Measurements from ENCODE around the gene PTGDR.

Gene PTGDR, protein sequence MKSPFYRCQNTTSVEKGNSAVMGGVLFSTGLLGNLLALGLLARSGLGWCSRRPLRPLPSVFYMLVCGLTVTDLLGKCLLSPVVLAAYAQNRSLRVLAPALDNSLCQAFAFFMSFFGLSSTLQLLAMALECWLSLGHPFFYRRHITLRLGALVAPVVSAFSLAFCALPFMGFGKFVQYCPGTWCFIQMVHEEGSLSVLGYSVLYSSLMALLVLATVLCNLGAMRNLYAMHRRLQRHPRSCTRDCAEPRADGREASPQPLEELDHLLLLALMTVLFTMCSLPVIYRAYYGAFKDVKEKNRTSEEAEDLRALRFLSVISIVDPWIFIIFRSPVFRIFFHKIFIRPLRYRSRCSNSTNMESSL

DNA sequence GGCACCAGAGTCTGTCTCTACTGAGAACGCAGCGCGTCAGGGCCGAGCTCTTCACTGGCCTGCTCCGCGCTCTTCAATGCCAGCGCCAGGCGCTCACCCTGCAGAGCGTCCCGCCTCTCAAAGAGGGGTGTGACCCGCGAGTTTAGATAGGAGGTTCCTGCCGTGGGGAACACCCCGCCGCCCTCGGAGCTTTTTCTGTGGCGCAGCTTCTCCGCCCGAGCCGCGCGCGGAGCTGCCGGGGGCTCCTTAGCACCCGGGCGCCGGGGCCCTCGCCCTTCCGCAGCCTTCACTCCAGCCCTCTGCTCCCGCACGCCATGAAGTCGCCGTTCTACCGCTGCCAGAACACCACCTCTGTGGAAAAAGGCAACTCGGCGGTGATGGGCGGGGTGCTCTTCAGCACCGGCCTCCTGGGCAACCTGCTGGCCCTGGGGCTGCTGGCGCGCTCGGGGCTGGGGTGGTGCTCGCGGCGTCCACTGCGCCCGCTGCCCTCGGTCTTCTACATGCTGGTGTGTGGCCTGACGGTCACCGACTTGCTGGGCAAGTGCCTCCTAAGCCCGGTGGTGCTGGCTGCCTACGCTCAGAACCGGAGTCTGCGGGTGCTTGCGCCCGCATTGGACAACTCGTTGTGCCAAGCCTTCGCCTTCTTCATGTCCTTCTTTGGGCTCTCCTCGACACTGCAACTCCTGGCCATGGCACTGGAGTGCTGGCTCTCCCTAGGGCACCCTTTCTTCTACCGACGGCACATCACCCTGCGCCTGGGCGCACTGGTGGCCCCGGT, at the start of gene PTGDR:
Gene PTGDR (plus strand): TSS at position 198 of the 778 bp plus-strand sequence. CDS start 117 bp downstream, at position 315.
- no peak for DNase-seq

GRCh38 chr14:52219488-52220084, 47.9 kb upstream of the PTGDR start:
- no peak for DNase-seq

DNA sequence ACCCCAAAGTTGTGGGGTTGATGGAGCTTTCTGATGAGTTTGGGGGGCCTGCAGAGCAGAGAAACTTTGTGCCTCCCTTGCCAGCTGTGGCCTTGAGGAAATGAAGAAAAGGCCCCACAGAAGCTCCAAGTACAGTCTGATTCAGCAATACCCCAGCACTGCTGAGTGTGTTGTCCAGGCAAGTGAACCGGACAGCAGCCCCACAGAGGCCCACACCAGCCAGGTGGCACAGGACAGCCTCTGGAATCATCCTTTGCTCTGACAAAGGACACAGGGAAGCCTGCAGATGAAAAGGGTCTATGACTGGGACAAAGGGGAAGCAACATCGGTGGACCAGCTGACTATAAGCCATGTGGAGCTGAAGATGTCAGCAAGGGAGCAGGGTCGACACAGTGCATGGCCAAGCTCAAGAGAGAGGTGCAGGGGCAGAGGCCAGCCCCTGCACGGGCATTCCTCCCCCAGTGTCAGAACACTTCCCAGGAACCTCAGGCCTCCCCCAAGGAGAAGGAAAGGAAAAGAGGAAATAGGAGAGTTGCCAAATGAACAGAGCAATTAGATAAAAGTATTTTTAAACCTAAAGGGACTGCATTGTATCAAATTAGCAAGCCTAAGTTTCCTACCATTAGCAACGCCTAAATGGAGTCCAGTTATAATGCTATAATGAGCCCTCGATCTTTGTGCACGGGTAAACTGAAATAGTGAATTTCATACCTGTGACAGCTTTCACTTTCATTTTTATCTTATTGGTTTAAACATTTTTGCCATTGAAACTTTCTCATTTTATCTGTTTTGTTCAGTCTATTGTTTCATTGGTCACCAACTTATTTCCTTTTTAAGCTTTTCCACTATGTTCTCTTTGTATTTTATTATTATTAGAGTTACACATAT, 46.3 kb upstream of the PTGDR start:
- no peak for DNase-seq

- no peak for DNase-seq
Measured at GRCh38 chr14:52222901-52223300, 44.6 kb upstream of the PTGDR start.

GRCh38 chr14:52227619-52228222, 39.8 kb upstream of the PTGDR start:
- no peak for DNase-seq

- DNase-seq: no peak
Measured at GRCh38 chr14:52233693-52234092, 33.8 kb upstream of the PTGDR start.

- DNase-seq: no peak
Measured at GRCh38 chr14:52235434-52235833, 32.1 kb upstream of the PTGDR start.

- DNase-seq: no peak
Measured at GRCh38 chr14:52235866-52236510, 31.5 kb upstream of the PTGDR start.

GRCh38 chr14:52238682-52239081, 28.8 kb upstream of the PTGDR start:
- DNase-seq: no peak

GRCh38 chr14:52240623-52241022, 26.9 kb upstream of the PTGDR start:
- no peak for DNase-seq

- DNase-seq: peak; percentile 23 to 43
Measured at GRCh38 chr14:52241087-52241793, 26.3 kb upstream of the PTGDR start.

DNA sequence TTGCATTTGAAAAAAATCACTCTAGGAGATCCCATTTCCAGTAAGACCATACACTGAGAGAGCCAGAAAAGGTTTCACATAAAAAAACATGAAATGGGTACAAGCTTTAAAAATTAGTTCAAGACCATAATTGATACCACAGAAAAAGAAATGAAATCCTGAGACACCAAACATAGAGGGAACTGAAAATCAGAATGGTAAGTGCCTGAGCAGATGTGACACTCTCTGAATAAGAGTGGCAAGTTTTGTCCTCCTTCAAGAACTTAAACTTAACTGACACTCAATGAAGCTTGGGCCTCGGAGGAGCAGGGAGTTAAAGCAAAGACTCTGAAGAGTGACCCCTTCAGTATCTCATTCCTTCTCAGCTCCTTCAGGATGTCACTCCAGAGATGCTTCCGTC, 23.2 kb upstream of the PTGDR start:
- DNase-seq: no peak

- DNase-seq: no peak
Measured at GRCh38 chr14:52244997-52245396, 22.5 kb upstream of the PTGDR start.

DNA sequence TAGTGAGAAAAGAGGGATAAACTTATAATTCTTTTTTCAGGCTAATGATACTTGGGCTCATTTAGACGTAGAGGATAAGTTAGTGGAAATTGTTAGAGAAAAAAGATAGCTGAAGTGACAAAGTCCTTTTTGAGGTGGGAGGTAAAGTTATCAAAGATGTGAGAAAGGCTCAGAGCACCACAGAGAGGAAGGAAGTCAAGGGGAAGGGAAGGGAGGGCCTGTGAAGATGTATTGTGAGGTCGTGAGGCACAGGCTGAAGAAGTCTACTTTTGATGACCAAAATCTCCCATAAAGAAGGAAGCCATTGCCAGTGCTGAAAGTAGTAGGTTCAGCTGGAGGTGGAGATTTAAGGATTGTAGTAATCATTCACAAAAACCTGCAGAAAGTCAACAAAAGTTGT, 19.4 kb upstream of the PTGDR start:
- no peak for DNase-seq

DNA sequence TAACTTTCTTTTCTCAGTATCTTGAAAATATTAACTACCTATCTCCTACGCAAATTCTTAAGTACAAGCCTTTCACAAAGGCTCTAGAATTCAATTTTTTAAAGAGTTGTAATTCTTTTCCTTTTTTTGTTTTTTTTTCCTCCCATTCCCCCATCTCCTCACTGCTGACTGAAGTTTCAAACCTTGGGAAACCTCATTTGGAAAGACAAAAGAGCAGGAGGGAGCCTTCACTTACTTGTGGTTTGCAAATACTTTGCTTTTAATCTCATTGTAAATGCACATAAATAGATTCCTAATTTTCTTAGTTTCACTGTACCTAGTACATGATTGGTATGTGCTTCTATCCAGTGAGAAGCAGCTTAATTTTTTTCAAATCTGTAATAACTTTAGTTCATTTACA, 15.8 kb upstream of the PTGDR start:
- DNase-seq: no peak

DNA sequence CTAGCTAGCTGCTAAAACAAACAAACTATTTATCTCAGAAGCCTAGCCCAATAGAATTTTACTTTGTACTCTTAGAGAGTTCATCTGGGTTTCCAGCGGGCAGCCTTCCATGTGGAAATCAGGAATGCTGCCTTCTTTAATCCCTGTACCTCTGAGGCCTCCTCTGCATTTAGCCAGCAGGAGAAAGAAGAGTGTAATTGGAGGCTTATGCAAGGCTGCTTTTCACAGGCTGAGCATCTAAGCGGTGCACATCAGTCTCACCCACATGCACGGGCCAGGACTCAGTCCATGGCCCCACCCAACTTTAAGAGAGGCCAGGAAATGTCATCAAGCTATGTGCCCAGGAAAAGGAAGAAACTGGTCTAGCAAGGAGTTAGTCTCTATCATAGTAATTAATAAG, 14.0 kb upstream of the PTGDR start:
- no peak for DNase-seq

DNA sequence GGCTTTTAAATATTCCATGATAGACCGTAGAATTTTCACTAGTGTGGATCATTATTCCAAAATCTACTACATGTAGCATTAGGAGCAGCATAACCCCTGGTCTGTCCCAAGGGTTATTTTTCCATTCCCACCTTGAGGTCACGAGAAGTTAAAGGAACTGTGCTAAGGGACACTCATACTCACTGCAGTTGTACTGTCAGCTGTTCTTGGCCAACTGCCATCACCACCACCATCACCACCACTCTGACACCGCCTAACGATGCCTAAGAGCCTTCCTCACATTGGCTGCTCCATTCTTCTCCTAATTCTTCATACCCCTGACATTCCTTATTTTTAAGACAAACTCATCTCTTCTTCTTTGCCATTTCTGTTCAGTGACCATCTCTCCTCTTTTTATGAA, 13.4 kb upstream of the PTGDR start:
- no peak for DNase-seq

DNA sequence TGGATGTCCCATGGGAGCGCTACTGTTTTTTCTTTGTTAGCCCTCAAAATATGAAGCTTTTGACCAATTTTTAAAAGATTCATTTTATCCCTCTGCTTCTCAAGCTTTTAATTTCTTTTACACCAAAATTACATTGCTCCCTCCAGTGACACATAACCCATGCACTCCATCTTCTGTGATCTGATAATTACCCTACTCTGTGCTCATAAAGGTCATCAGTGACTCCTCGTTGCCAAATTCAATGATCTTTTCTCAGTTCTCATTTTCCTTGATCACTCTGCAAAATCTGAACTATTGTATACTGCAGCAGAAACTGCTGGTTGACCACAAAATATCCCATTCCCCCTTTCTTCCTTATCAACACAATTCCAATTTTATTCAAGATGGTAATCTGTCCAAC, 8.7 kb upstream of the PTGDR start:
- no peak for DNase-seq

DNA sequence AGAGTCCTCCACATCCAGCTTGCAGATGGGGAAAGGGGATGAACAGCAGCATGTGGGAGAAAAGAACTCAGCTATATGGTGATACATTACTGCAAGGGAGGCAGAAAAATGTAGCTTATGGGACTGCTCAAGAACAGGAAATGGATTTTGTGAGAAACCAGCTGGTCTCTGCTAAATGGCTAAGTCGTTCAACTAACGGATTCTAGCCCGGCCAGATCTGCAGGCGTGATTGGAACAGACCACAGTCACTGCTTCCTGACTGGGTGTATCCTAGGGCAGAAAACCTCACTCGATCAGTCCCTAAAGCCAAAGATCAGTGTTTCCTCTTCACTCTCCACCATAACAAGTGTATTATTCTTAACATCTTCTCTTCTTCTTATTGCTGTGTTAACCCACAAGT, 8.1 kb upstream of the PTGDR start:
- DNase-seq: no peak

GRCh38 chr14:52262600-52262999, 4.9 kb upstream of the PTGDR start:
- no peak for DNase-seq

- DNase-seq: no peak
Measured at GRCh38 chr14:52263190-52263589, 4.3 kb upstream of the PTGDR start.
